K562 (cell line): ENCODE measurements around the gene KMO. TPM values are rescaled to one million over a fixed set of nuclear protein-coding genes. Genes with fewer than 3 reads are reported as not detected.

ENCODE experiments used
- ARID1B ChIP-seq: fragments of 450-650 bp; IDR thresholded peaks from 2 replicates; pipeline ENCODE4 v1.6.1; 2016; ENCODE audit warnings: antibody characterized with exemption, mild to moderate bottlenecking, inconsistent platforms
- BRD9 ChIP-seq: fragments of 450-650 bp; IDR thresholded peaks from 2 replicates; pipeline ENCODE4 v1.6.1; 2018; ENCODE audit warnings: low read depth; ENCODE audit not compliant: partially characterized antibody
- CBX5 ChIP-seq: IDR thresholded peaks from 2 replicates; pipeline ENCODE4 v1.6.1; 2014; ENCODE audit warnings: low read depth, borderline replicate concordance
- EP300 ChIP-seq: IDR thresholded peaks from 2 replicates; pipeline ENCODE4 v1.6.1; 2012; ENCODE audit warnings: low read length, improper control_type of control experiment
- FOSL1 ChIP-seq: fragments of 200-800 bp; sonication (Bioruptor generic); conservative IDR thresholded peaks from 2 replicates; pipeline ENCODE4 v1.6.1; 2016; ENCODE audit warnings: missing genetic modification characterization, missing compliant biosample characterization
- GATA2 ChIP-seq: sonication (generic); formaldehyde crosslinking; IDR thresholded peaks from 2 replicates; pipeline ENCODE4 v1.4.0; 2020; ENCODE audit warnings: mild to moderate bottlenecking, missing genetic modification reagents
- HDAC2 ChIP-seq: fragments of 450-650 bp; IDR thresholded peaks from 2 replicates; pipeline ENCODE4 v1.6.1; 2016; ENCODE audit warnings: mild to moderate bottlenecking
- KLF6 ChIP-seq: fragments of 250-450 bp; sonication (Bioruptor Pico); IDR thresholded peaks from 2 replicates; pipeline ENCODE4 v1.4.0; 2020; ENCODE audit warnings: mild to moderate bottlenecking, moderate library complexity, borderline replicate concordance
- MAFG ChIP-seq: fragments of 450-650 bp; conservative IDR thresholded peaks from 2 replicates; pipeline ENCODE4 v1.6.1; 2016; ENCODE audit warnings: missing genetic modification characterization, missing compliant biosample characterization
- MCM3 ChIP-seq: fragments of 450-650 bp; IDR thresholded peaks from 2 replicates; pipeline ENCODE4 v1.6.1; 2016
- MECOM ChIP-seq: fragments of 250-450 bp; sonication (Bioruptor Pico); IDR thresholded peaks from 2 replicates; pipeline ENCODE4 v1.8.0; 2022; ENCODE audit warnings: inconsistent platforms
- MEIS2 ChIP-seq: fragments of 450-650 bp; IDR thresholded peaks from 2 replicates; pipeline ENCODE4 v1.6.1; 2014; ENCODE audit warnings: mild to moderate bottlenecking; ENCODE audit not compliant: partially characterized antibody
- MTF1 ChIP-seq: fragments of 250-450 bp; sonication (Bioruptor Pico); IDR thresholded peaks from 2 replicates; pipeline ENCODE4 v1.9.0; 2021; ENCODE audit warnings: moderate library complexity, mild to moderate bottlenecking, inconsistent platforms, borderline replicate concordance
- NR2C2 ChIP-seq, 2 experiments: fragments of 200-800 bp in 1 of 2; sonication (Bioruptor generic) in 1 of 2; sonication (generic) in 1 of 2; formaldehyde crosslinking in 1 of 2; IDR thresholded peaks; 2 replicates each; pipeline versions ENCODE4 v1.6.1 to v1.8.0; 2016 to 2022; ENCODE audit warnings: mild to moderate bottlenecking in 1 of 2, missing compliant biosample characterization in 1 of 2, missing genetic modification characterization in 1 of 2, missing genetic modification reagents in 1 of 2
- PML ChIP-seq: IDR thresholded peaks from 2 replicates; pipeline ENCODE4 v1.6.1; 2012; ENCODE audit warnings: low read length, inconsistent platforms
- SMARCA4 ChIP-seq: fragments of 450-650 bp; IDR thresholded peaks from 2 replicates; pipeline ENCODE4 v1.6.1; 2016
- TARDBP ChIP-seq: fragments of 450-650 bp; IDR thresholded peaks from 2 replicates; pipeline ENCODE4 v1.6.1; 2016
- ZBTB7A ChIP-seq: IDR thresholded peaks from 2 replicates; pipeline ENCODE4 v1.6.1; 2011; ENCODE audit warnings: low read depth, mild to moderate bottlenecking, low read length, moderate library complexity, borderline replicate concordance; ENCODE audit not compliant: control insufficient read depth
- ZBTB8A ChIP-seq: fragments of 450-650 bp; IDR thresholded peaks from 2 replicates; pipeline ENCODE4 v1.6.1; 2018; ENCODE audit warnings: mild to moderate bottlenecking, moderate library complexity; ENCODE audit not compliant: partially characterized antibody
- ZNF445 ChIP-seq: fragments of 250-450 bp; sonication (Bioruptor Pico); IDR thresholded peaks from 2 replicates; pipeline ENCODE4 v1.4.0; 2020; ENCODE audit warnings: low read depth, mild to moderate bottlenecking, moderate library complexity
- ZNF695 ChIP-seq: fragments of 450-650 bp; formaldehyde crosslinking; IDR thresholded peaks from 2 replicates; pipeline ENCODE4 v1.4.0; 2020; ENCODE audit warnings: mild to moderate bottlenecking, moderate library complexity
- polyA plus RNA-seq, 8 experiments: library from polyadenylated mRNA; depleted of rRNA in 4 of 8; stranded (reverse) in 5 of 8; unstranded in 3 of 8; fragments of >200 nt; fragmentation: Nextera tagmentation in 2 of 8; fragmentation: Illumina TruSeq in 1 of 8; extraction: Ambion mirVana in 2 of 8; extraction: Trizol in 1 of 8; gene quantifications; 2 replicates each; pipeline versions ENCODE4 v1.2.1 to v1.2.3, GENCODE V29; 2011 to 2014; ENCODE audit warnings: inconsistent platforms in 1 of 8, missing spikeins in 1 of 8
- total RNA-seq, 7 experiments: library from RNA; depleted of rRNA in 6 of 7; stranded (reverse); fragments of >200 nt in 6 of 7; fragmentation: Illumina TruSeq in 2 of 7; extraction: Trizol in 2 of 7; gene quantifications; 2 replicates each; pipeline versions ENCODE4 v1.2.1 to v1.2.3, GENCODE V29; 2011 to 2021; ENCODE audit warnings: low replicate concordance in 1 of 7
- TF ChIP-seq, protein P1 (sequence below): fragments of 450-650 bp; formaldehyde crosslinking; IDR thresholded peaks from 2 replicates; pipeline ENCODE4 v1.4.0; 2022; ENCODE audit warnings: mild to moderate bottlenecking, moderate library complexity
- TF ChIP-seq, protein P2 (sequence below), 2 experiments: fragments of 450-650 bp in 1 of 2; sonication (generic) in 1 of 2; formaldehyde crosslinking in 1 of 2; IDR thresholded peaks in 1 of 2; conservative IDR thresholded peaks in 1 of 2; 2 replicates each; pipeline versions ENCODE4 v1.6.1 to v1.8.1; 2016 to 2023; ENCODE audit warnings: mild to moderate bottlenecking in 2 of 2, moderate library complexity in 2 of 2, inconsistent platforms in 1 of 2, missing genetic modification reagents in 1 of 2
- TF ChIP-seq, protein P3 (sequence below): fragments of 250-450 bp; sonication (Bioruptor Pico); IDR thresholded peaks from 2 replicates; pipeline ENCODE4 v1.4.0; 2020

KMO gene
- total and polyA plus RNA-seq, 9 of the 15 experiments (the other 6 are each of a cell fraction or from before 2014, with no cell fraction given): 0.01 to 0.11 (median 0.01) TPM; not detected in 6

DNA sequence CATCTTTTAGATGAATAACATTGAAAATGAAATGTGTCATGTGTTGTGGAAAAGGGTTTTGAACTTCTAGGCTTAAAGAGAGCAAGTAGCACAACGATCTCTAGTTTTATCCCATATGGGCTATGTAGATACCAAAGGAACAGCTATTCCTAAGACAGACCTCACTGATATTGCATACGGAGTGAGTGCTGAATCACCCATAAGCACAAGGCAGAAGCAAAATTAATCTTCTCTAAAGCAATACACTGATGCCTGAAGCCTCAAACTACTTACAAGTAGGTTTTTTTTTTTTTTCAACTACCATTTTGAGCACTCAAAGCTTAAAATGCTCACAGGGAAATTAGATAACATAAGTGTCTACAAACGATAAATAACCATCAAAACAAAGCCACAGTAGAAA lies 5.0 kb upstream of the KMO start (continued):
- TF ChIP-seq MECOM (CRISPR knock-in tag): no peak
- TF ChIP-seq KLF6 (CRISPR knock-in tag): no peak
- TF ChIP-seq BRD9: peak; percentile 38
- TF ChIP-seq NR2C2 (CRISPR knock-in tag; IDR thresholded peaks at IDR 0.05): no peak
- TF ChIP-seq NR2C2 (tag; IDR thresholded peaks at IDR 0.05): no peak
- no peak for TF ChIP-seq ZBTB8A
- TF ChIP-seq TARDBP: no peak
- TF ChIP-seq ZNF695 (CRISPR knock-in tag): no peak
- 0 out of 2 replicates have a peak, but pooled peaks have one; percentile 20 for TF ChIP-seq PML
- TF ChIP-seq, protein P1, sequence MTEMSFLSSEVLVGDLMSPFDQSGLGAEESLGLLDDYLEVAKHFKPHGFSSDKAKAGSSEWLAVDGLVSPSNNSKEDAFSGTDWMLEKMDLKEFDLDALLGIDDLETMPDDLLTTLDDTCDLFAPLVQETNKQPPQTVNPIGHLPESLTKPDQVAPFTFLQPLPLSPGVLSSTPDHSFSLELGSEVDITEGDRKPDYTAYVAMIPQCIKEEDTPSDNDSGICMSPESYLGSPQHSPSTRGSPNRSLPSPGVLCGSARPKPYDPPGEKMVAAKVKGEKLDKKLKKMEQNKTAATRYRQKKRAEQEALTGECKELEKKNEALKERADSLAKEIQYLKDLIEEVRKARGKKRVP (CRISPR knock-in tag): no peak
- TF ChIP-seq GATA2 (CRISPR knock-in tag): peak; percentile 63; the same call in 1 of the 2 replicates
- no peak for TF ChIP-seq ZNF445 (CRISPR knock-in tag)
- no peak for TF ChIP-seq MTF1
- peak; percentile 59; the same call in 1 of the 2 replicates for TF ChIP-seq EP300
- peak; percentile 87 for TF ChIP-seq ARID1B
- TF ChIP-seq MCM3: no peak
- peak; percentile 57; the same call in 1 of the 2 replicates for TF ChIP-seq HDAC2
- TF ChIP-seq, protein P2, sequence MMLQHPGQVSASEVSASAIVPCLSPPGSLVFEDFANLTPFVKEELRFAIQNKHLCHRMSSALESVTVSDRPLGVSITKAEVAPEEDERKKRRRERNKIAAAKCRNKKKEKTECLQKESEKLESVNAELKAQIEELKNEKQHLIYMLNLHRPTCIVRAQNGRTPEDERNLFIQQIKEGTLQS (IDR thresholded peaks at IDR 0.05): 0 out of 2 replicates have a peak, but pooled peaks have one; percentile 25
- TF ChIP-seq, protein P2 (CRISPR knock-in tag; conservative IDR thresholded peaks at IDR 0.05): no peak
- no peak for TF ChIP-seq ZBTB7A
- peak; percentile 85 for TF ChIP-seq SMARCA4
- TF ChIP-seq MEIS2: peak; percentile 61
- TF ChIP-seq MAFG: peak; percentile 77
- TF ChIP-seq, protein P3, sequence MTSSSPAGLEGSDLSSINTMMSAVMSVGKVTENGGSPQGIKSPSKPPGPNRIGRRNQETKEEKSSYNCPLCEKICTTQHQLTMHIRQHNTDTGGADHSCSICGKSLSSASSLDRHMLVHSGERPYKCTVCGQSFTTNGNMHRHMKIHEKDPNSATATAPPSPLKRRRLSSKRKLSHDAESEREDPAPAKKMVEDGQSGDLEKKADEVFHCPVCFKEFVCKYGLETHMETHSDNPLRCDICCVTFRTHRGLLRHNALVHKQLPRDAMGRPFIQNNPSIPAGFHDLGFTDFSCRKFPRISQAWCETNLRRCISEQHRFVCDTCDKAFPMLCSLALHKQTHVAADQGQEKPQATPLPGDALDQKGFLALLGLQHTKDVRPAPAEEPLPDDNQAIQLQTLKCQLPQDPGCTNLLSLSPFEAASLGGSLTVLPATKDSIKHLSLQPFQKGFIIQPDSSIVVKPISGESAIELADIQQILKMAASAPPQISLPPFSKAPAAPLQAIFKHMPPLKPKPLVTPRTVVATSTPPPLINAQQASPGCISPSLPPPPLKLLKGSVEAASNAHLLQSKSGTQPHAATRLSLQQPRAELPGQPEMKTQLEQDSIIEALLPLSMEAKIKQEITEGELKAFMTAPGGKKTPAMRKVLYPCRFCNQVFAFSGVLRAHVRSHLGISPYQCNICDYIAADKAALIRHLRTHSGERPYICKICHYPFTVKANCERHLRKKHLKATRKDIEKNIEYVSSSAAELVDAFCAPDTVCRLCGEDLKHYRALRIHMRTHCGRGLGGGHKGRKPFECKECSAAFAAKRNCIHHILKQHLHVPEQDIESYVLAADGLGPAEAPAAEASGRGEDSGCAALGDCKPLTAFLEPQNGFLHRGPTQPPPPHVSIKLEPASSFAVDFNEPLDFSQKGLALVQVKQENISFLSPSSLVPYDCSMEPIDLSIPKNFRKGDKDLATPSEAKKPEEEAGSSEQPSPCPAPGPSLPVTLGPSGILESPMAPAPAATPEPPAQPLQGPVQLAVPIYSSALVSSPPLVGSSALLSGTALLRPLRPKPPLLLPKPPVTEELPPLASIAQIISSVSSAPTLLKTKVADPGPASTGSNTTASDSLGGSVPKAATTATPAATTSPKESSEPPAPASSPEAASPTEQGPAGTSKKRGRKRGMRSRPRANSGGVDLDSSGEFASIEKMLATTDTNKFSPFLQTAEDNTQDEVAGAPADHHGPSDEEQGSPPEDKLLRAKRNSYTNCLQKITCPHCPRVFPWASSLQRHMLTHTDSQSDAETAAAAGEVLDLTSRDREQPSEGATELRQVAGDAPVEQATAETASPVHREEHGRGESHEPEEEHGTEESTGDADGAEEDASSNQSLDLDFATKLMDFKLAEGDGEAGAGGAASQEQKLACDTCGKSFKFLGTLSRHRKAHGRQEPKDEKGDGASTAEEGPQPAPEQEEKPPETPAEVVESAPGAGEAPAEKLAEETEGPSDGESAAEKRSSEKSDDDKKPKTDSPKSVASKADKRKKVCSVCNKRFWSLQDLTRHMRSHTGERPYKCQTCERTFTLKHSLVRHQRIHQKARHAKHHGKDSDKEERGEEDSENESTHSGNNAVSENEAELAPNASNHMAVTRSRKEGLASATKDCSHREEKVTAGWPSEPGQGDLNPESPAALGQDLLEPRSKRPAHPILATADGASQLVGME (CRISPR knock-in tag): no peak
- 0 out of 2 replicates have a peak, but pooled peaks have one; percentile 38 for TF ChIP-seq FOSL1 (tag)
- no peak for TF ChIP-seq CBX5
